Kidney (tissue), 14 donors: ENCODE data around the gene DRC3. TPM values are rescaled to one million over a fixed set of nuclear protein-coding genes. Genes with fewer than 3 reads are reported as not detected.
A peak's percentile ranks its signal among the peaks of the same experiment; 100 is the strongest.

Source experiments
- DNase-seq, 5 donors: peaks; one replicate each; pipeline ENCODE4 v3.0.0-alpha.2; 2013 to 2020
- FAIRE-seq: peaks from 2 replicates; lab custom pipeline; 2012; peaks lifted over from hg19 to GRCh38; lab: Jason Lieb, UNC
- H3K27ac ChIP-seq, 2 donors: one replicate each; pipeline ENCODE4 v1.7.0; 2013; ENCODE audit warnings: low read depth in 2 of 2, low read length in 2 of 2, inconsistent platforms in 1 of 2
- H3K27me3 ChIP-seq: one replicate; pipeline ENCODE4 v1.7.1; 2013; ENCODE audit warnings: low read length, inconsistent platforms; ENCODE audit not compliant: control insufficient read depth, insufficient read depth
- H3K36me3 ChIP-seq, 3 donors: one replicate each; pipeline versions ENCODE4 v1.7.0 to v1.7.1; 2013; ENCODE audit warnings: low read length in 3 of 3, control low read depth in 1 of 3, inconsistent platforms in 1 of 3; ENCODE audit not compliant: insufficient read depth in 3 of 3, control insufficient read depth in 2 of 3
- H3K4me1 ChIP-seq, 3 donors: one replicate each; pipeline versions ENCODE4 v1.7.0 to v1.7.1; 2013; ENCODE audit warnings: low read length in 3 of 3, inconsistent platforms in 1 of 3, low read depth in 1 of 3; ENCODE audit not compliant: control insufficient read depth in 2 of 3, insufficient read depth in 2 of 3
- H3K4me3 ChIP-seq, 3 donors: one replicate each; pipeline versions ENCODE4 v1.7.0 to v1.8.1; 2013; ENCODE audit warnings: low read length in 3 of 3, control low read depth in 1 of 3, inconsistent platforms in 1 of 3
- H3K9ac ChIP-seq, 3 donors: one replicate each; pipeline versions ENCODE4 v1.7.0 to v1.7.1; 2013; ENCODE audit warnings: low read length in 3 of 3, control low read depth in 1 of 3, inconsistent platforms in 1 of 3
- H3K9me3 ChIP-seq, 3 donors: one replicate each; pipeline versions ENCODE4 v1.7.0 to v1.7.1; 2013; ENCODE audit warnings: low read length in 3 of 3, control low read depth in 1 of 3, inconsistent platforms in 1 of 3; ENCODE audit not compliant: control insufficient read depth in 2 of 3, insufficient read depth in 1 of 3
- CTCF ChIP-seq: IDR thresholded peaks from 3 replicates; pipeline ENCODE4 v1.5.1; 2012; ENCODE audit warnings: mild to moderate bottlenecking, moderate library complexity, borderline replicate concordance; ENCODE audit not compliant: insufficient read depth; ENCODE audit errors: extremely low read depth
- intact Hi-C: fragments of 100-400 bp; cut with DNase I; formaldehyde crosslinking; loops from one replicate; pipeline ENCODE4 v1.11.1; 2022
- polyA plus RNA-seq: library from polyadenylated mRNA; stranded (reverse); fragments of 350-450 nt; fragmentation: Illumina TruSeq; extraction: RNeasy Lipid Tissue Mini Kit (QIAGEN cat#74804); gene quantifications from one replicate; pipeline ENCODE4 v1.2.3, GENCODE V29; 2014; ENCODE audit warnings: low read depth, low replicate concordance; ENCODE audit not compliant: insufficient read depth
- total RNA-seq: library from RNA; stranded (reverse); fragmentation: NEBNext Ultra II Directional; extraction: Animal tissue kit (Norgen Biotek cat#: 25700); gene quantifications from one replicate; pipeline ENCODE4 v1.2.1, GENCODE V29; 2021
- donor health status: control.
- donor health status: control.
- donor health status: control.
- donor health status: control.
- donor health status: control.
- donor health status: DM: yes; HTN: yes; CAD: no.
- donor health status: Normal renal cell carcinoma (clear cell type).

DRC3 gene
- total and polyA plus RNA-seq, 2 donors from 2014 or later, result 8.6 to 17.3 TPM

DNA sequence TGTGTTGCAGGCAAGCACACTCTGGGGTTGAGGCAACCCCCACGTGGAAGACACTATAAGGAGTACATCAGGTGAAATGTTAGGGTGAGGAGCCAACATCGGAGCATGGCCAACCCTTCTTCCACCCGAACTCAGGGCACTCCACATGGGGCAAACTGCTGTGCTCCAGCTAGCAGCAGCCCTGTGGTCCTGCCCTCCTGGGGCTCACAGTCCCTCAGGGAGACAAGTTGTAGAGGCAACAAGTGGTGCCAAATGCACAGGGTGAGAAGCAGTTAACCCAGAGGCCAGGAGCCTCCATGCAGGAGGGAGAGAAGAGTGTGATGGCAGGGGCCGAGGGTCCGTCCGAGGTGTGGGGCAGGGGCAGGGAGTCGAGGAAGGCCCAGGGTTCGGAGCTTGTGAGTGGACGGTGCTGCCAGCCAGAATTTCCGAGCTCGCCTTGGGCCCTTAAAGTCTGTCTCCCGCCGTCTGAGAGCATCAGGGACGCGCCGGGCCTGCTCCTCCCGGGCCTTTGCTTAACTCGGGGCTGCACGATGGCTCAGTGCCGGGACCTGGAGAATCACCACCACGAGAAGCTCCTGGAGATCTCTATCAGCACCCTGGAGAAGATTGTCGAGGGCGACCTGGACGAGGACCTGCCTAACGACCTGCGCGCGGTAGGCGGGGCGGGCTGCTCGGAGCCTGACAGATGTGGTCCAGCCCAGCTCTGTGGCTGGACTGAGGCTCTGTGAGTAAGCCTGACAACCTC lies 34.0 kb downstream of the DRC3 start:
- Histone ChIP-seq H3K9me3 (no peaks in the 10 kb centered on the region), H3K36me3 (peaks cover 0 to 10% (median 10%) of the 10 kb centered on the region in 3 donors), H3K9ac (no peak overlapping the region), H3K27ac (no peak overlapping the region), H3K4me1 (no peaks in the 10 kb centered on the region), H3K4me3 (no peak overlapping the region), H3K27me3 (no peaks in the 10 kb centered on the region)
- TF ChIP-seq CTCF, result no peak
- peak in 1 of 5 donors; percentile 64 for DNase-seq
- no peak for FAIRE-seq
- intact Hi-C loops, result no loop called here

GRCh38 chr17:18008496-18009268 lies 36.0 kb downstream of the DRC3 start:
- no peak for FAIRE-seq

GRCh38 chr17:18009609-18010420 lies 37.2 kb downstream of the DRC3 start:
- FAIRE-seq, result no peak
- no peak for TF ChIP-seq CTCF

More at GRCh38 chr17:18008496-18009268, 36.0 kb downstream of the DRC3 start:
- Histone ChIP-seq H3K4me1 (no peaks in the 10 kb centered on the region), H3K9ac (no peak overlapping the region), H3K9me3 (no peaks in the 10 kb centered on the region), H3K36me3 (peaks cover 0 to 10% (median 10%) of the 10 kb centered on the region in 3 donors), H3K4me3 (no peak overlapping the region), H3K27me3 (no peaks in the 10 kb centered on the region), H3K27ac (no peak overlapping the region)
- no peak for TF ChIP-seq CTCF
- no peak for DNase-seq
- intact Hi-C loops, result no loop called here

More at GRCh38 chr17:18009609-18010420, 37.2 kb downstream of the DRC3 start:
- no peak overlapping the region for H3K4me3 ChIP-seq
- H3K4me1 ChIP-seq, result no peaks in the 10 kb centered on the region
- no peak overlapping the region for H3K9ac ChIP-seq
- peak in 1 of 5 donors; percentile 53 for DNase-seq
- no peaks in the 10 kb centered on the region for H3K27me3 ChIP-seq
- peaks cover 0 to 10% (median 10%) of the 10 kb centered on the region in 3 donors for H3K36me3 ChIP-seq
- H3K27ac ChIP-seq, result no peak overlapping the region
- no peaks in the 10 kb centered on the region for H3K9me3 ChIP-seq
- intact Hi-C loops, result no loop called here
